A549 (cell line): ENCODE results near the gene ANKRD33.

ENCODE experiments used
- BHLHE40 ChIP-seq: IDR thresholded peaks from 2 replicates; pipeline ENCODE4 v1.6.1; 2012; ENCODE audit warnings: low read depth, low read length, inconsistent platforms
- CTCF ChIP-seq: fragments of >200 bp; sonication (Bioruptor Twin); formaldehyde crosslinking; IDR thresholded peaks from 3 replicates; pipeline ENCODE4 v1.5.1; 2016
- MAFK ChIP-seq: fragments of 450-650 bp; IDR thresholded peaks from 2 replicates; pipeline ENCODE4 v1.6.1; 2014; ENCODE audit not compliant: partially characterized antibody
- MAX ChIP-seq: IDR thresholded peaks from 2 replicates; pipeline ENCODE4 v1.6.1; 2012
- MYC ChIP-seq: IDR thresholded peaks from 2 replicates; pipeline ENCODE4 v1.6.1; 2012; ENCODE audit warnings: mild to moderate bottlenecking, inconsistent platforms, low read length, improper control_type of control experiment, borderline replicate concordance
- POLR2A ChIP-seq: IDR thresholded peaks from 2 replicates; pipeline ENCODE4 v1.6.1; 2012; ENCODE audit warnings: mild to moderate bottlenecking, low read length
- RFX5 ChIP-seq: fragments of 450-650 bp; IDR thresholded peaks from 2 replicates; pipeline ENCODE4 v1.7.1; 2014; ENCODE audit warnings: antibody characterized with exemption, mild to moderate bottlenecking, moderate library complexity
- SMC3 ChIP-seq: fragments of >200 bp; sonication (Bioruptor Twin); formaldehyde crosslinking; IDR thresholded peaks from 3 replicates; pipeline ENCODE4 v1.6.1; 2018; ENCODE audit warnings: inconsistent platforms

- TF ChIP-seq POLR2A (no peak), RFX5 (no peak), BHLHE40 (no peak), CTCF (no peak), MYC (no peak), MAFK (no peak), SMC3 (no peak), MAX (no peak)
Observed at GRCh38 chr12:51926064-51926632, 38.2 kb downstream of the ANKRD33 start.
